ENCODE measurements around the gene MYRF. TPM values are rescaled to one million over a fixed set of nuclear protein-coding genes. Genes with fewer than 3 reads are reported as not detected.

Gene MYRF
- total and polyA plus RNA-seq, 2 of the 13 experiments (the other 11 are each of a cell fraction or from before 2014, with no cell fraction given): 10.2 to 25.9 TPM

DNA sequence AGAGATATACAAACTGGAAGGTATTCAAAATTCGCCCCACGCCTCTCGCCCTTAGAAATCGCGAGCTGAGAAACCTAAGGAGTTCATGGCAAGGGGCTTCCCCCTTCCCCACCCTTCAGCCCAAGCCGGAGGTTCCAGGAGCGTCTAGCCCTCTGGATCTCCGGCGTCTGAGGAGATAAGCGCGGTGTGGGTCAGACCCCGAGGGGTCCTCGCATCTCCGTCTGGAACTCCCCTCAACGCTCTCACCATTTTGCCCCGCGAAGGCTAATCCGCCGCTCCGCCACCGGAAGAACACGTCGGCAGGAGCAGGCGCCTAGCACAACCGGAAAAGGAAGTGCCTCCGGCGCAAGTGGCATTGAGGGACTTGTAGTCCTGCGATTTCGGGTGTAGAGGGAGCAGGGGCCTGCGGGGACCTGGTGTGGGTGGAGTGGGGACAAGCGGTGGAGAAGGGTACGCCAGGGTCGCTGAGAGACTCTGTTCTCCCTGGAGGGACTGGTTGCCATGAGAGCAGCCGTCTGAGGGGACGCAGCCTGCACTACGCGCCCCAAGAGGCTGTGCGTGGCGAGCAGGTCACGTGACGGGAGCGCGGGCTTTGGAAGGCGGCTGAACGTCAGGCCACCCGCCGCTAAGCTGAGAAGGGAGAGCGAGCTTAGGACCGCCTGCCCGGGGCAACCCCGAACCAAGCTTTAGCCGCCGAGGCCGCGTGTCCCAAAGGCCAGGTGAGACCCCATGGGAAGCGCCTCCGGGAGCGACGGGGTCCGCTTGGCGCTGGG is 40.1 kb downstream of the MYRF start, which contains the start of the genes FEN1 and TMEM258 (continued):
- TF ChIP-seq, protein P1, sequence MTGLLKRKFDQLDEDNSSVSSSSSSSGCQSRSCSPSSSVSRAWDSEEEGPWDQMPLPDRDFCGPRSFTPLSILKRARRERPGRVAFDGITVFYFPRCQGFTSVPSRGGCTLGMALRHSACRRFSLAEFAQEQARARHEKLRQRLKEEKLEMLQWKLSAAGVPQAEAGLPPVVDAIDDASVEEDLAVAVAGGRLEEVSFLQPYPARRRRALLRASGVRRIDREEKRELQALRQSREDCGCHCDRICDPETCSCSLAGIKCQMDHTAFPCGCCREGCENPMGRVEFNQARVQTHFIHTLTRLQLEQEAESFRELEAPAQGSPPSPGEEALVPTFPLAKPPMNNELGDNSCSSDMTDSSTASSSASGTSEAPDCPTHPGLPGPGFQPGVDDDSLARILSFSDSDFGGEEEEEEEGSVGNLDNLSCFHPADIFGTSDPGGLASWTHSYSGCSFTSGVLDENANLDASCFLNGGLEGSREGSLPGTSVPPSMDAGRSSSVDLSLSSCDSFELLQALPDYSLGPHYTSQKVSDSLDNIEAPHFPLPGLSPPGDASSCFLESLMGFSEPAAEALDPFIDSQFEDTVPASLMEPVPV (CRISPR knock-in tag; IDR thresholded peaks at IDR 0.05): peak; percentile 89; the same call in 1 of the 2 replicates
- TF ChIP-seq ZNF569 (CRISPR knock-in tag; IDR thresholded peaks at IDR 0.05; ENCODE audit: borderline replicate concordance): no peak
- no peak for TF ChIP-seq ZFP36 (IDR thresholded peaks at IDR 0.05; ENCODE audit: borderline replicate concordance, low read depth, low read length, partially characterized antibody)
- TF ChIP-seq KLF9 (CRISPR knock-in tag; IDR thresholded peaks at IDR 0.05; ENCODE audit: low read depth): 0 out of 2 replicates have a peak, but pooled peaks have one; percentile 40
- TF ChIP-seq, protein P2, sequence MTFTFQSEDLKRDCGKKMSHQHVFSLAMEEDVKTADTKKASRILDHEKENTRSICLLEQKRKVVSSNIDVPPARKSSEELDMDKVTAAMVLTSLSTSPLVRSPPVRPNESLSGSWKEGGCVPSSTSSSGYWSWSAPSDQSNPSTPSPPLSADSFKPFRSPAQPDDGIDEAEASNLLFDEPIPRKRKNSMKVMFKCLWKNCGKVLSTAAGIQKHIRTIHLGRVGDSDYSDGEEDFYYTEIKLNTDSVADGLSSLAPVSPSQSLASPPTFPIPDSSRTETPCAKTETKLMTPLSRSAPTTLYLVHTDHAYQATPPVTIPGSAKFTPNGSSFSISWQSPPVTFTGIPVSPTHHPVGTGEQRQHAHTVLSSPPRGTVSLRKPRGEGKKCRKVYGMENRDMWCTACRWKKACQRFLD (CRISPR knock-in tag; IDR thresholded peaks at IDR 0.05; ENCODE audit: borderline replicate concordance): peak; percentile 94; the same call in 1 of the 2 replicates
- peak; percentile 8 for TF ChIP-seq GATAD2A (CRISPR knock-in tag; IDR thresholded peaks at IDR 0.05)
- TF ChIP-seq ELK4 (CRISPR knock-in tag; IDR thresholded peaks at IDR 0.05; ENCODE audit: borderline replicate concordance): peak; percentile 36; the same call in 1 of the 2 replicates
- peak; percentile 98 for TF ChIP-seq SAP130 (CRISPR knock-in tag; IDR thresholded peaks at IDR 0.05; ENCODE audit: low read depth)
- peak; percentile 87; the same call in 1 of the 2 replicates for TF ChIP-seq ZNF577 (CRISPR knock-in tag; IDR thresholded peaks at IDR 0.05; ENCODE audit: borderline replicate concordance, low read depth)
- TF ChIP-seq ZBTB21 (CRISPR knock-in tag; IDR thresholded peaks at IDR 0.05): no peak; the same call in 1 of the 2 replicates
- no peak; the same call in 1 of the 2 replicates for TF ChIP-seq NR2F2 (IDR thresholded peaks at IDR 0.05; ENCODE audit: borderline replicate concordance, low read depth)
- TF ChIP-seq, protein P3, sequence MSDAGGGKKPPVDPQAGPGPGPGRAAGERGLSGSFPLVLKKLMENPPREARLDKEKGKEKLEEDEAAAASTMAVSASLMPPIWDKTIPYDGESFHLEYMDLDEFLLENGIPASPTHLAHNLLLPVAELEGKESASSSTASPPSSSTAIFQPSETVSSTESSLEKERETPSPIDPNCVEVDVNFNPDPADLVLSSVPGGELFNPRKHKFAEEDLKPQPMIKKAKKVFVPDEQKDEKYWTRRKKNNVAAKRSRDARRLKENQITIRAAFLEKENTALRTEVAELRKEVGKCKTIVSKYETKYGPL (CRISPR knock-in tag; IDR thresholded peaks at IDR 0.05): no peak
- TF ChIP-seq HOXA5 (CRISPR knock-in tag; IDR thresholded peaks at IDR 0.05): peak; percentile 93
- TF ChIP-seq, protein P4, sequence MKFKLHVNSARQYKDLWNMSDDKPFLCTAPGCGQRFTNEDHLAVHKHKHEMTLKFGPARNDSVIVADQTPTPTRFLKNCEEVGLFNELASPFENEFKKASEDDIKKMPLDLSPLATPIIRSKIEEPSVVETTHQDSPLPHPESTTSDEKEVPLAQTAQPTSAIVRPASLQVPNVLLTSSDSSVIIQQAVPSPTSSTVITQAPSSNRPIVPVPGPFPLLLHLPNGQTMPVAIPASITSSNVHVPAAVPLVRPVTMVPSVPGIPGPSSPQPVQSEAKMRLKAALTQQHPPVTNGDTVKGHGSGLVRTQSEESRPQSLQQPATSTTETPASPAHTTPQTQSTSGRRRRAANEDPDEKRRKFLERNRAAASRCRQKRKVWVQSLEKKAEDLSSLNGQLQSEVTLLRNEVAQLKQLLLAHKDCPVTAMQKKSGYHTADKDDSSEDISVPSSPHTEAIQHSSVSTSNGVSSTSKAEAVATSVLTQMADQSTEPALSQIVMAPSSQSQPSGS (CRISPR knock-in tag; IDR thresholded peaks at IDR 0.05): peak; percentile 13; the same call in 1 of the 2 replicates
- peak; percentile 58 for TF ChIP-seq KAT7 (CRISPR knock-in tag; IDR thresholded peaks at IDR 0.05; ENCODE audit: borderline replicate concordance)
- 0 out of 2 replicates have a peak, but pooled peaks have one; percentile 73 for TF ChIP-seq ZNF343 (CRISPR knock-in tag; IDR thresholded peaks at IDR 0.05)
- TF ChIP-seq SMC3 (IDR thresholded peaks at IDR 0.05; ENCODE audit: low read length): no peak
- TF ChIP-seq ZNF101 (CRISPR knock-in tag; IDR thresholded peaks at IDR 0.05; ENCODE audit: borderline replicate concordance, low read depth): no peak

Data from HepG2 (cell line).